HG03066 (cell line): ENCODE measurements around the gene SLC51A.
"Not testable (repeated sequence)": the region's sequence is repeated elsewhere in the genome, so short reads cannot be mapped to it uniquely, and the experiment has no call there.

ENCODE experiments used
- ATAC-seq: cut with Tn5 transposase; IDR thresholded peaks from one replicate; pipeline ENCODE4 v1.9.1; 2021; ENCODE audit warnings: low read depth; ENCODE audit not compliant: unreplicated experiment

SLC51A gene

DNA sequence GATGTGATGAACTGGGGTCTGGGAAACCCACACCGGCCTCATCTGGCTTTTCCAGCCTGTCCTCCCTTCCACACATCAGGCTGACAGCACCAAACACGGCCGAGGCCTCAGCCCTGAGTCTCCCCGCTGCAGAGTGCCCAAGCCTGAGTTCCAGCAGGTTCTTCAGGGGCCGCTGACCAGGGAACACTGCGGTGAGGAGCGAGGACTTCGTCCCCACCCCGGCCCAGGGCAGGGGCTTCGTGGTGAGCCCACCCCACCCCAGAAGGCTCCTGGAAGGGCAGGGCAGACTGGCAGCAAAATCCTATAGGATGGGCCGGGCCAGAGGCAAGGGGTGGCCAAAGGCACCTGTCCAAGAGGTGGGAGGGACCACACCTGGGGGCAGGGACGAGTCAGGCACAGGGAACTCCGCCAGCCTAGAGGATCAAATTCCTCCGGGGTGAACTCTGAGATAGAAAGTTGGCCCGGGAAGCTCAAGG, at the start of gene SLC51A:
Gene SLC51A (plus strand): TSS at position 446 of the 476 bp plus-strand sequence. CDS start 179 bp downstream, outside the sequence.
- no peak for ATAC-seq

DNA sequence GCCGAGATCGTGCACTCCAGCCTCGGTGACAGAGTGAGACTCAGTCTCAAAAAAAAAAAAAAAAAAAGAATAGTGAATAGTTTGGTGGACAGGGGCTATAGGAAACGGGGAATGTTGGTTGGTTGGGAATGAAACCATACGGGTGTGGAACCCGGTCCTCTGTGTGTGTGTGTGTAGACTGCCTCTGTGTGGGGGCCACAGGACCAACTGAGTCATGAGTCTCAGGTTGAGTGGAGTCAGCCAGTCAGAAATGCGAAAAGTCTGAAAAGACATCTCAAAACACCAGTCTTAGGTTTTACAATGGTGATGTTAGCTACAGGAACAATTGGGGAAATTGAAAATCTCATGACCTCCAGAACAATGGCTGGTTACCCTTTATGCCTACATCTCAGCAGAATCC, 49.6 kb upstream of the SLC51A start:
- no peak for ATAC-seq

DNA sequence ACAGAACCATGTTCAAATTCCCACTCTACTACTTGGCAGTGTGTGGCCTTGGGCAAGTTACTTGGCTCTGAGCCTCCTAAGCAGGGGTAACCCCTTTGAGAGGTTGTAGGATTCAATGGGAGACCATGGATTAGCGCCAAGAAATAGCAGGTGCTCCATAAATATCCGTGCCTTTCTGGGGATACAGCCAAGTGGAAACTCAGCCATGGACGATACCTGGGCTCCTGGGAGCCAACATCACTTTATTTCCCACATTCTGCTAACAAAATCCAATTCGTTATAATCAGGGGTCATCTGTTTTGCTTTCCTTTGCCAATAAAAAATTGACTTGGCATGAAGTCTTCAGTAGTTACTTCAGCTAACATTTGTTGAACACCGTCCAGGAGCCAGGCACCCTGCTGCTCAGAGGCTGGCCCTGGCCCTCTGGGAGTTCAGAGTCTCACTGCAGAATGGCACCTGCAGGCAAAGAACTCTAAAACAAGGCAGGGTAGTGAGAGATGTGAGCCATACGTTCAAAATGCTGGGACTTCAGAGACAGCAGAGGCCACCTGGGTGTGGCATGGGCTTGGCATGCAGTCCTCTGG, 47.4 kb upstream of the SLC51A start:
- no peak for ATAC-seq

- no peak for ATAC-seq
Observed at GRCh38 chr3:196169836-196170240, 46.5 kb upstream of the SLC51A start.

DNA sequence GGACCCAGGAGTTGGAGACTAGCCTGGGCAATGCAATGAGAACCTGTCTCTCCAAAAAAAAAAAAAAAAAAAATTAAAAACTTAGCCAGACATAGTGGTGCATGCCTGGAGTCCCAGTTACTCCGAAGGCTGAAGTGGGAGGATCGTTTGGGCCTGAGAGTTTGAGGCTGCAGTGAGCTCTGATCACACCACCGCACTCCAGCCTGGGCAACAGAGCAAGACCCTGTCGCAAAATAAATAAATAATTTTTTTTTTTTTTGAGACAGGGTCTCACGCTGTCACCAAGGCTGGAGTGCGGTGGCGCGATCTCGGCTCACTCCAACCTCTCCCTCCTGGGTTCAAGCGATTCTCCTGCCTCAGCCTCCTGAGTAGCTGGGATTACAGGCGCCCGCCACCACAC, 46.0 kb upstream of the SLC51A start:
- ATAC-seq: not testable (repeated sequence)

DNA sequence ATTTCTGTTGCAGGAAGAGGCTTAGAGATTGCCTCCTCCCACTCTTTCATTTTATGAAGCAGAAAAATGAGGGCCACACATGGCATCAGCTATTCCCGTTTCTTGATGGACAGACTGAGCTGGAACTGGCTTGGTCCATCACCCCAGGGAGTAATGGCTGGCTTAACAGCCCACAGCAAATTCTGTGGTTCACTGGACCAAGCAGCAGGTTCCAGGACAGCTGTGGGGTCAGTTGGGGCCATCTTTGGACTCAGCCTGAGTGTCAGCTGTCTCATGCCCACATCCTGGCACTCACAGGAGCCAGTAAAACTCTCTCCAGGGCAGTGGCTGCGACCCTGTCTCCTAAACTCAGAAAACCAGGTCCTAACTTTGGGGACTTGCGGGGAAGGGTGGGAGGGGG, 41.7 kb upstream of the SLC51A start:
- ATAC-seq: no peak

DNA sequence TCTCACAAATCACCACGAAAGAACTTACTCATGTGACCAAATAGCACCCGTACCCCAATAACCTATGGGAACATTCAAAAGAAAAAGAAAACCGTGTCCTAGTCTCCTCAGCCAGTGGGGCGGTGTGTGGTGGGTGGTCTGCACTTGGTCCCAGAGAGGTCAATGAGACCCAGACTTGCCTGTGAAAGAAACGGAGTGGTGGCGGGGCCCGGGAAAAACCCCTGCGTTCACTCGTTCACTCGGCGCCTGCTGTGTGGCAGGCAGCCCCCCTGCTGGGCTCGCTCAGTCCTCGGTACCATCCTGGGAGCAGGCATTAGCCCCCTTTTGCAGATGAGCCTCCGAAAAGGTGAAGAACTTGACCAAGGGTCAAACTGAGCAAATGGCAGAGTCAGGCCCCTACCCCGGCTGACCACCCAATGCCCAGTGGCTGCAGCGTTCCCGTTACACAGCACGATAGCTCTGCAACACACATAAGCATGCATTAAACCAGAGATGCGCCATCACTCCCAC, 41.2 kb upstream of the SLC51A start:
- ATAC-seq: no peak

- no peak for ATAC-seq
Observed at GRCh38 chr3:196175722-196176121, 40.6 kb upstream of the SLC51A start.

DNA sequence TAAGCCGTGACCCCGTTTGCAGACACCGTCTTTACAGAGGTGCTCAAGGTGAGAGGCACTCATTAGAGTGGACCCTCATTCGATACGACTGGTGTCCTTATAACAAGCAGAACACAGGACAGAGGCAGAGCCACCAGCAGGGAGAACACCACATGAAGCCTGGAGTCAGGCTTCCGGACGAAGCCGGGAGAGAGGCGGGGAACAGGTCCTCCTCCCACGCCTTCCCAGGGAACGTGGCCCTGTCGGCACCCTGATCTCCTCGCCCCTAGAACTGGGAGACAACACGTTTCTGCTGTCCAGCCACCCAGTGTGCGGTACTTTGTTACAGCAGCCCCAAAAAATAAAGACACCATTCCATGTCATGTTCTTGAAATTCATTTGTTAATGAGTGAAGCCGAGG, 38.8 kb upstream of the SLC51A start:
- ATAC-seq: no peak

DNA sequence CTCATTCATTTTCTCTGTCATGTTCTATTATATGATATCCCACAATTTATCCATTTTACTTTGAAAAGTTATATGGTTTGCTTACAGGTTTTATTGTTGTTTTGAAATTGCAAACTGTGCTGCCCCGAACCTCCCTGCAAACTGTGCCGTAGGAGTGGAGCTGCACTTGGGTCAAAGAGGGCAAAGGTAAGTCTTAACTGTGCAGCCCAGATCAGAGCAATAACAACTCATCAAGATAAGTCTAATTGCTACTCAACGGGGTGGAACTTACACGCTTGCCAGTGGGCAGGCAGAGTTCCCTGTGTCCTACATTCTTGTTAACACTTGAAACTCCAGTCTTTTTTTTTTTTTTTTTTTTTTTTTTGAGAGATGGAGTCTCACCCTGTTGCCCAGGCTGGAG, 38.4 kb upstream of the SLC51A start:
- ATAC-seq: no peak

- no peak for ATAC-seq
Observed at GRCh38 chr3:196178993-196179379, 37.3 kb upstream of the SLC51A start.

DNA sequence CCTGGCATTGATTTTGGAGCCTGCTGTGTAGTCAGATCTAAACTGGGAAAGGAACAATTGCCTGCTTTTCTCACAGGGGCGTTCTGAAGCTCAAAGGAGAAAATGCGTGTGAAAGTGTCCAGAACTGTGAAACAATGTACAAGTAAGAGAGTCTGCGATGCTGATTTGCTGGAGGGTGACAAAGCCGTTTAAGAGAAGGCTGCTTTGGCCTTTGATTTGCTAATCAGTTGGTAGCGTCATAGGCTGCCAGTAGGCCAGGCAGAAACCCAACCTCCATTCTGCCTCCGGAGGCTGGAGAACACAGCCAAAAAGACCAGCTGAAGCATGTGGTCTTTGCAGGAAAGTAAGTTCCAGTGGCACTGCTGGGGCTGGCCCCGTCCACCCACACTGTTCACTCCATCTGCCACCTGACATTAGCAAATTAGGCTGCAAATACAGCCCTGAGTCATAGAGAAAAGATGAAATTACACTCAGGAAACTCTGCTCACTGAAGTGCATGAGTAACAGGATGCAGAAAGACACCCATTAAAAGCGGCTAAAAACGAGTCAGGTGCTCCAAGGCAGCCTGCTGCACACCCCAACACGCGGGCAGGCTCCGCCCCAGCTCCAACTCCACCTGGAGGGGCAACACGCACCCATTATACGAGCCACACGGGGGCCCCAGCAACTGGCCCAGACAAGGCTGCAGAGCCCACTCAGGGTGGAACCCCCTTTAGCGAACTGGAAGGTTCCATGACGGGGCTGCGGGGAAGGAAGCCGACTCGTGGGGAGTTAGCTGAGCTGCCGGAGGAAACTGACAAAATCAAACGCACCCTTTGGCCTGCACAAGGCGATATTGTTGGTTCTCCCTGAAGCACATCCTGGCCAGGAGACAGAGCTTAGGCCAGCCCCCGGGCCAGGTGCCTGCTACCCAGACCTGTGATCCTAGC, 36.7 kb upstream of the SLC51A start:
- peak; percentile 68 for ATAC-seq

DNA sequence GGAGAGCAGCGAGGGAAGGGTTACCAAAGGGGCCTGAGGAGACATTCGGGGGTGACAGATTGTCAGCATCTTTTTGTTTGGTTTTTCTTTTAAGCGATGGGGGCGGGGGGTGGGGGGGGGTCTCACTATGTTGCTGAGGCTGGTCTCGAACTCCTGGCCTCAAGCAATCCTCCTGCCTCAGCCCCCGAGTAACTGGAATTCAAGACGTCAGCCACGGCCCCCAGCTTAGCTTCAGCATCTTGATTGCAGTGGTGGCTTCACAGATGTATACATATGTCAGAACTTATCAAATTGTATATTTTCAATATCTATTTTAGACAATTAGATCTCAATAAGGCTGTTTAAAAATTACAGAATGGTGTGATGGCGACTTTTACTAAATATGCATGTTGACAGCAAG, 36.0 kb upstream of the SLC51A start:
- no peak for ATAC-seq

GRCh38 chr3:196181127-196181546, 35.2 kb upstream of the SLC51A start:
- ATAC-seq: no peak

GRCh38 chr3:196184169-196184432, 32.2 kb upstream of the SLC51A start:
- not testable (repeated sequence) for ATAC-seq

GRCh38 chr3:196184881-196185280, 31.5 kb upstream of the SLC51A start:
- ATAC-seq: no peak

DNA sequence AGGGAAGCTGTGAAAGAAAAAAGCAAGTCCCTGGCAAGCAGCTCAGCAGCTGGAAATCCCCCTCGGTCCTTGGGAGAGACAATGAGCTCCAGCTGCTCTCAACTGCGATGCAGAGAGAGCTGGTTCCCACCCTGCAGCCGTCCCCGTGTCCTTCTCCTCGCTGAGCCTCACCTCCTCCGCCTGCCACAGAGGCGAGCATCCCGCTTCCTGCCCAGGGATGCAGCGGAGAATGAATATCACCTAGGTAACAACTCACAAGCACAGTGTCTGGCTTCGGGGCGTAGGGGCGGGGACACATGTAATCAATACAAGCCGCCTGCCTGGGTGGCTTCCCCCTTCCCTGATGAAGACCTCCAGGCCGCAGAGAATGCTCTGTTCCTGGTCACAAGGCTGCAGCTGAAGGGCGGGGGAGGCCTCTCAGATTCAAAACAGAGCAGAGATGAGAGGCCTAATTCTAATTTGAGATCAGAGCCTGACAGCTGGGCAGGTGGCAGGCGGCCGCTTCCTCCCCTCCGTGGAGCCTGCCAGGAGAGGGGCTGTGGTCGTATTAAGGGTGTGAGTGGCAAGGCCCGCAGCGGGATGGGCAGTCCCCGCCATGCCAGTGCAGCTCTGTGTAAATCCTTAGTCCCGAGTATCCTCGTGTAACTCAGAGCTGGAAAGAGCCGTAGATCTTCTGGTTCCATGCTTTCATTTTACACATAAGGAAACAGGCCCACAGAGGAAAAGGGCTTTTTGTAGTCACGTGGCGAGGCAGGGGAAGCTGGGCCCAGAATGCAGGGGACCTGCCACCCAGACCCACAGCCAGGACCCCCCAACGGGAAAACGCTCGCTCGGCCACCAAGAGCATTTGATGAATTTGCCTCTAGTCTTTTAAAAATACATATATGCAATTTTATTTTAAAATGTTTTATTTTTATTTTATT, 29.4 kb upstream of the SLC51A start:
- ATAC-seq: no peak

DNA sequence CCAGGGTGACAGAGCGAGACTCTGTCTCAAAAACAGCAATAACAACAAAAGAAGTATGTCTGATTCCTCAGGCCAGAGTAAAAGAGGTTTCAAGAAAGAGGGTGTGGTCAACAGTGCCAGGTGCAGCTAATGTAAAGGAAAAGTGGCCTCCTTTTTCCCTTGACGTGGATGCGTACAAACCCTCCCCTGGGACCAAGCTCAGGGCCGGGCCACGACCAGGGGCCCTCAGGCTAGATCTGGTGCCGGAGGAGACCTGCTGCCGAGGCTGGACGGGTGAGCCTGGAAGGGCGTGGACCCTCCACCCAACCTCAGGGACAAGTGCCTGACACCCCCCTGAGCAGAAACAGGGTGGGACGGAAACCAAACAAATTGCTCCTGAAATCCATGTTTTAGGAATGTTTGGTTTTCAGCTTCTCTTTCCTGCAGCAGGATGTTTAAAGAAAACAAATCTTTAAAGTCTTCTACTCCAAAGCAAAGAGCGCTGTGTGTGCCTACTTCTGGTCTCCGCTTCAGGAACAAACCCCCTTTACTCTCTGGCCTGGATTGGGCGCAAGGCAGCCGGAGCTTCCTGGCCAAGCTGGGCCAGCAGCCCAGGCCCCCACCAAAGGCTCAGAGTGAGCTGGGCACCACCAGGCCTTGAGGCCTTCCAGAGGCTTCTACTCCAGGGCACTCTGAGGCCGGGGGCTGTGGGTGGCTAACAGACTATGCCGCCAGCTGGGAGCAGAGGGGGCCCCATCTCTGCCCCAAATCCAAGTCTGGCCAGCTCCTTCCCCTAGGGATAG, 26.6 kb upstream of the SLC51A start:
- no peak for ATAC-seq

- ATAC-seq: peak; percentile 43
Observed at GRCh38 chr3:196192036-196192523, 24.3 kb upstream of the SLC51A start.

GRCh38 chr3:196192524-196193051, 23.7 kb upstream of the SLC51A start:
- ATAC-seq: peak; percentile 11
